Activated CD8-positive, alpha-beta memory T cell treated with anti-CD3 and anti-CD28 coated beads, Interleukin-2, amount 50 U/mL, for 24 hours (primary cell): Measurements from ENCODE around the gene MICALL1.

Source experiments
- DNase-seq: peaks from one replicate; pipeline ENCODE4 v3.0.0-alpha.2; 2020; ENCODE audit errors: extremely low read depth

Gene MICALL1

DNA sequence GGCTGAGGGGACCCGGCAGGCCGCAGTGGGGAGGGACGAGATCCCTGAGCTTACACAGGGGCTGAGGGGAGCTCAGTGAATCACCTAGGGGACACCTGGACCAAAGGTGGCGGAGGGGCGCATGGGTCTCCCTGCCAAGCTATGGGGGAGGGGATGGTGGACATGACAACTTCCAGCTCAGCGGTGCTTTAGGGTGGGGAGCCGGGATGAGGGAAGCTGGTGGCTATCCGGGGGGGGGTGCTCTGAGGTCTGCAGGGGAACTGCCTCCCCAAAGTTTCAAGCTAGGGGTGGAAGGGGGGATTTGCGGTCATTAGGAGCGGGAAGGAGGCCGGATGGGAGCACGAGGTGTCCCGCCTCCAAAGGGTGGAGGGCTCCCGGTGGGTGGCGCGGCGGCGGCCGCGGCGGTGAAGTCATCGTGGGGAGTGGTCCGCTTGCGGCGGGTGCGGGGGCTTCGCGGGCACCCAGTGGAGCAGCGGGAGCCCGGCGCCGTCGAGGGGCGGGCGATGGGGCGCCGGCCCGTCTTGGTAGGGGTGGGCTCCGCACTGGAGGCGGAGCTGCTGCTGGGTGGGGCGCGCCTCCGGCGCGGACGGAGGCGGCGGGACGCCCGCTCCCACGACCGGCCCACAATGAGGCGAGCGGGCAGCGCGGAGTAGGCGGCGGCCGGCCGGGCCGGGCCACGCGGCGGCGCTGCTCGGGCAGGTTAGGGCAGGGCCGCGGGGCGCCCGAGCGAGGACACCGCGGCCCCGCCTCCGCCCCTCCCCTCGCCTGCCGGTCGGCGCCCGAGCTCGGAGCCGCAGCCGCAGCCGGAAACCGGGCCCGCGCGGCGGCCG is at the start of gene MICALL1:
Gene MICALL1, plus strand, starts transcription at position 764 of the 830 bp plus-strand sequence. CDS start 126 bp downstream, outside the sequence.
- no peak for DNase-seq

- no peak for DNase-seq
Observed at GRCh38 chr22:37860796-37861421, 45.2 kb upstream of the MICALL1 start.

DNA sequence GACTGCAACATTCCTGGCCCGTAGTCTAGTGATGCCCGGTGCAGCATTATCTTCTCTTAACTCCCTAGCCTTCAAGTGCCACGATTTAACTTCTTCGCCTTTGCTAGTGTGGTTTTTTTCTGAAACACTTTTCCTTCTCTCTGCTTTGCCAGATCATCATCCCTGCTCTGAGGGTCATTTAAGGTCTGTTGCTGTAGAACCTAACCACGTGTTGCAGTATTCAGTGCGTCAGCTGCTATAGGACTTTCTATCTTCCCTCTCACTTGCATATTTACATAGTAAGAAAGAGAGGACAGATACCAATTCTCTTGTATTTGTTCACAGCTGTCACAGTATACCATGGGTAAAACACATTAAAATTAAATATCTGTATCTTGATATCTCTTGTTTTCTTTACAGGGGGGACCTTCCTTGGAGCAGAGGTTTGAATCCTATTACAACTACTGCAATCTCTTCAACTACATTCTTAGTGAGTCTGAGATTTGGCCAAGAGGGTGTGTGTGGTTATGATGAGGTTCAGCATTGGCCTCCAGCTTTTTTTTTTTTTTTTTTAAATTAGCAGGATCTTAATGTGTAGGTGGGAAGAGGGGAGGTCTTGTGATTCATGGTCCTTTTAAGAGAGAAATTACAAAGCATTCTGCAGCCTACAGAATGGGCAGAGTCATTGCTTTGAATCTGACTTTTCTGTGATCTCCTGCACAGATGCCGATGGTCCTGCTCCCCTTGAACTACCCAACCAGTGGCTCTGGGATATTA is 43.3 kb upstream of the MICALL1 start:
- no peak for DNase-seq

GRCh38 chr22:37865510-37865909 is 40.6 kb upstream of the MICALL1 start:
- no peak for DNase-seq

DNA sequence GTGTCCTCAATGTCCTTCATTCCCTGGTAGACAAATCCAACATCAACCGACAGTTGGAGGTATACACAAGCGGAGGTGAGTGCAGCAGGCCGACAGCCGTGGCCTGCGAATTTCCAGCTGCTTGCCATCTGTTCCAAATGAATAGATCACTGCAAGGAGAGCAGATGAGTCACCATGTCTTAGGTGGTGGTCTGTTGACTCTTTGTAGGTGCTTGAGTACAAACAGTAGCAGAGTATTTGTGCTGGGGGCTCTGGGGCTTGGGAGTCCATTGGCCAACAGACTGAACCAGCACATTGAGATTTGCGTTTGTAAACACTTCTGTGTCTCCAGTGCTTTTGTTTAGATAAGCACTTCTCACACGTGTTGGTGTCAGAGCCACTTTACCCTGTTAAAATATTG is 35.8 kb upstream of the MICALL1 start:
- DNase-seq, result no peak

DNA sequence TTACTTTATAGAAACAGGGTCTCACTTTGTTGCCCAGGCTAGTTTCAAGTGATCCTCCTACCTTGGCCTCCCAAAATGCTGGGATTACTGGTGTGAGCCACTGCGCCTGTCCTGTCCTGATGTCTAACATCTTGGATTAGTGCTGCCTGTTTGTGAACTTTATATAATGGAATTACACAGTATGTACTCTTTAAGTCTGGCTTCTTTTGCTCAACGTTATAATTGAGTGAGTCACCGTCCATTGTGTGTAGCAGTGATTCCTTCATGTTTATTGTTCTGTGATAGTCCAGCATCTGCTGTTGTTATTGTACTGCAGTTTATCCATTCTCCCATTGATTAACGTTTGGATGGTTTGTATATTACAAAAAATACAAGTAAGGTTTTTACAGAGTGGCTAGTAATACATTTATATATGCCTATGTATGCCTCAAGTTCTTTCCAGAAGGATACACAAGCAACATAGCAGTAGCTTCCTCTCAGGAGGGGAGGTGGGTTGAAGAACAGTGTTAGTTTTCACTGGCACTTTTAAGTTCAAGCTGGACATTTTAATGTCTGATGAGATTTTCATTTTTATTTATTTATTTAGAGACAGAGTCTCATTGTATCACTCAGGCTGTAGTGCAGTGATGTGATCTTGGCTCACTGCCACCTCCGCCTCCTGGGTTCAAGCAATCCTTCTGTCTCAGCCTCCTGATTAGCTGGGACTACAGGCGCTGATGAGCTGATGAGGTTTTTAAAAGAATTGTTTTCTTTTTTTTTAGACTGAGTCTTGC is 25.2 kb upstream of the MICALL1 start:
- DNase-seq, result no peak

DNA sequence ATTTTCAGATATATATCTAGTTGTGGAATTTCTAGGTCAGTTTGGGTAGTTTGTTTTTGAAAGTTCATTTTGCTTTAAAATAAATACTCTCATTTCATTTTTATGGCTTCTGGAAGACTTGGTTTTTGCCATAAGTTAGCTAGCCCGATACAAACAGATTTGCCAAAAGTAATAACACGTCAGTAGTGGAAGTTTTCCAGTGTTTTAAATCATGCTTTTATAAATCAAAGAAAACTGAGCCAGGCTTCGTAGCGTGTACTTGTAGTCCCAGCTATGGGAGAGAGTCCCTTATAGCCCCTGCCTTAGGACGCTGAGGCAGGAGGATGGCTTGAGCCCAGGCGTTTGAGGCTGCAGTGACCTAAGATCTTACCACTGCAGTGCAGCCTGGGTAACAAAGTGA is 21.7 kb upstream of the MICALL1 start:
- no peak for DNase-seq

GRCh38 chr22:37887584-37888378 is 18.3 kb upstream of the MICALL1 start:
- DNase-seq, result no peak

DNA sequence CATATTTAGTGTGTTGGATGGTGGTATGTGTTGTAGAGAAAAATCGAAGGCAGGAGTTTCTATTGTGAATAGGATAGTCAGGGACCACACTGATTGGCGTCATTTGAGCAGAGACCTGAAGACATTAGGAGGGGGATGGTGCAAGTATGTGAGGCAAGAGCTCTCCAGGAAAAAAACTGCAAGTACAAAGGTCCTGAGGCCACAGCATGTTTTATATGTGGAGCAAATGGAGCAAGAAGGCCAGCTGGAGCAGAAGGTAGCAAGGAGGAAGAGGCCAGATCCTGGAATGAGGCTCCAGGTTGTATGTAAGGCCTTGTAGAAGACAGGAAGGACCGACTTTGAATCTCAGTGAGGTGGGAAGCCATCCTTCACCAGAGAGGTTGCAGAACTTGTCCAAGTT is 14.2 kb upstream of the MICALL1 start:
- no peak for DNase-seq

DNA sequence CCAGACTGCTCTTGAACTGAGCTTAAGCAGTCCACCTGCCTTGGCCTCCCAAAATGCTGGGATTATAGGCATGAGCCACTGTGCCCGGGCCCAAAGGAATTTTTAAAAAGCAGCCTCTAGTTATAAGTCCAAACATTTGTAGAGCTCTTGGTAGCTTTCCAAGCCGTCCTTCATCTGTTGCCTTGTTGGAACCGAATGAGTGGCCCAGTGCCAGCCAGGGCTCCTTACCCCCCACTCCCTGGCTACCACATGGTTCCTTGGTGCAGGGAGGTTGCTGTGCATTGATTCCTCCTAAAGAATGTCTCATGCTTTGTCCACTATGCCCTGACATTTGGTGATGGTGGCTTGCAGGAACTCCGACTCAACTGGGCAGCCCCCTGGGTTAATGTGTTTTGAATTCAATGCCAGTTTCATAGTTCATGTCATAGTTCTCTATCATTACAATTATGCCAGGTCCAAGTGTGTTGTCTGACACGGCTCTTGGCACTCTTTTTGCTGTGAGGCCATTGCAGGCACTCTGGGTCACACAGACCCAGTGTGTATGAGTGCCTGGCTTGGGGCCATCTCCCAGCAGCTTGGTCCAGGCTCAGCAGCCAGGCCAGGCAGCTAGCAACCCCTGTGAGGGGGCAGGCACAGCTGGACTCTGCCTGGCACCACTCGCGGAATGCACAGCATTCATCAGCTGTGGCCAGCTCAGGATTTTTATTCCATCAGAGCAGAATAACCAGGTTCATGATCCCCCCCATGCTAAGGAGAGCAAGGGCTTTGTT is 13.3 kb upstream of the MICALL1 start:
- DNase-seq, result no peak

DNA sequence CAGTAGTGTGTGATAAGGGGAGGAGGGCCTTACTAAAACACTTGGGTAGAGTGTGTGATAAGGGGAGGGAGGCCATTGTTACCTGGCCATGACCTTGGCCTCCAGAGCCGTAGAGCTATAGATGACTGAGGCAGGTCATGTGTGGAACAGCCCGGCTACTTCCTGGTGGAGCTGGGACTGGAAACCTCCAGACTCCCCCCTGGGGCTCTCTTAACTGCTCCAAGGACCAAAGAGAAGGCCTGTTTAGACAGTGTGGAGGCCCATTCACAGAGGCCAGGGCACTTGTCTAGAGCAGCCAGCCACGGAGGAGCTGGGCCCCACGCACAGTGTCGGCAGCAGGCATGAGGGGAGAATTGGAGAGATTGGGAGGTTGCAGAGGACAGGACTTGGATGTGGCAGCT is 12.5 kb upstream of the MICALL1 start:
- DNase-seq, result no peak

DNA sequence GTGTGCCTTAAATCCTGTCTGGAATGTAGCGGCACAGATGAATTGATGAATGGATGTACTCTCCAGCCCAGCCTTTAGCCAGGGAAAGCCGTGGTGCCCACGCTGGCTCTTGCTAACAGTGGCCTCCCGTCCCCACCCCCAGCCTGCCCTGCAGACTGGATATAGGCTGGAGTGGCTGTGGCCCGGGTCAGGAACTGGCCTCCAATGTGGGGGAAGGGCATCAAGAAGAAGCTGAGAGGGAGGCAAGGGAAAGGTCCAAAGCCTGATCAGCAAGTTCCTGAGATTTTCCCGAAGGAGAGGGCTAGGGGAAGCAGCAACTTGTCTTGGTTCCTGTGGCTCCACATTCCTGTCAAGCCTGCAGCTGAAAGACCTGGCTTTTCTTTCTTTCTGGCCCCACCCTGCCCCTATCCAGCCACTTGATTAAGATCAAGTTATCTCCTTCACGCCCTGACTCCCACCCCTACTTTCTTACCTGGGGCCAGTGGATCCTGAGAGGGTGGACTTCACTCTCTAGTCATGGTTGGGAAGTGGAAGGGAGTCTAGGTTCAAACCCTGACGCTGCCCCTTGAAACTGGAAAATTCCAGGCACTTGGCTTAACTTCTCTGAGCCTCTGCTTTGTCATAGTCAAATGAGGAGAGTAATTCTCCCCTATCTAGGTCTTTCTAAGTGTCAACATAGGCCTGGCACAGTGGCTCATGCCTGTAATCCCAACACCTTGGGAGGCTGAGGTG is 11.0 kb upstream of the MICALL1 start:
- no peak for DNase-seq

- DNase-seq, result no peak
Observed at GRCh38 chr22:37896181-37896592, 9.9 kb upstream of the MICALL1 start.

- no peak for DNase-seq
Observed at GRCh38 chr22:37896939-37897338, 9.2 kb upstream of the MICALL1 start.

DNA sequence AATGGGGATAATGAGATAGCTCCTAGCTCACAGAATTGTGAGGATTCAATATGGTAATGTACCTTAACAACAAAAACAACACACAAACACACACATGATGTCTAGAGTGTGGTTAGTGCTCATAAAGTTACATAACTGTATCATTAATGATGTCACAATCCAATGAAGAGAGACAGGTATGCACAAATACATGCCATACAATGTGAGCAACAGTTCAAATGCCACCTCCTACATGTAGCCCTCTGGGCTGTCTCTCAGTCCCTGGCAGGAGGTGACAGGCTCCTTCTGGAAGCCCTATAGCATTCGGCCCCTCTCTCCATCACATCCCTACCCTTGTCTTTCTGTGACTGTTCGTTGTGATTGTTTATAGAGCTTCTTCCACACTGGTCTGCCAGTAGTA is 8.3 kb upstream of the MICALL1 start:
- DNase-seq, result no peak

- DNase-seq, result no peak
Observed at GRCh38 chr22:37898441-37899181, 7.5 kb upstream of the MICALL1 start.

DNA sequence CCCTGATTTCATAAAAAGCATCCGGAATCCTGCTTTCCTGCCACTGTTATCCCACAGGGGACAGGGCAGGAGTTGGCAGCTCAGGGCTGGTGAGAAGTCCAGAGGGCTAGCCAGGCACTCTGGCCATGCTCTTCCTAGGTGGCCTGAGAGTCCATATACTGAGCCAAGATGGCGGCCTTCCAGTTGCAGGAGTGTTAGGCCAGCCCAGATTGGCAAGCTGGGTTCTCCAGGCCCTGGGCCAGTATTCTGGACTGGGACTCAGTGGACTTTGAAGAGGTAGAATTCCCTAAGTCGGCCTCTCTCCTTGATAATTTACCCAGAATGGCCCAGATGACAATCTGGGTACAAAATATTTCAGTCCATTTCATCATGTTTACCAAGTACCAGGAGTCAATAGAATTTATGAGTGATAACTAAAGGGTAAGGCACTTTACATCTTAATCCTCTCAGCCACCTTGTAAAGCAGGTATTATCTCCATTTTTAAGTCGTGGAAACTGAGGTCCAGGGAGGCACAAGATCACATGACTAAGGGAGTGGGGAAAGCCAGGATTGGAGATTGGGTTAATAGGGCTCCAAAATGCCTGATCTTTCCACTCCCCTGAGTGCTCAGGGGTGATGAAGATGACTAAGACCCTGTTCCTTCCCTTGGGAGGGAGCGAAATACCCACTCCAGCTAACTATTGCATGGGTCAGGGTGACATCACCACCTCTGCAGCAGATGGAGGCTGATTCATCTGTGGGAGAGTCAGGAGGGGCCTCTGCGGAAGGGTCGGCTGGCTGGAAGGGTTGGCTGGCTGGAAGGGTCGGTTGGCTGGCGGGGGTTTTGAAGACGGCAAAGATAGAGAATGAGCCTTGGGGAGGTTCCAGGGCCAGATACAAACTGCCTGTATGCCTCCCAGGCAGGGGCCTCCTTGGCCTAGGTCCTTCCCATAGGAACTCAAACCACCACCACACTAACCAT is 1.2 kb upstream of the MICALL1 start:
- DNase-seq, result no peak
